ENCODE data around the gene DCHS2.
A peak's percentile ranks its signal among the peaks of the same experiment; 100 is the strongest.

The DCHS2 gene

GRCh38 chr4:154424810-154425484, 66.7 kb downstream of the DCHS2 start:
- H3K9ac ChIP-seq (ENCODE audit: low read depth, low read length) = no peak overlapping the region
- H3K4me3 ChIP-seq (ENCODE audit: low read depth, low read length) = no peak overlapping the region
- H3K4me1 ChIP-seq (ENCODE audit: control insufficient read depth, insufficient read depth, low read length) = no peaks in the 10 kb centered on the region
- no peaks in the 10 kb centered on the region for H3K36me3 ChIP-seq (ENCODE audit: control insufficient read depth, insufficient read depth, low read length)
- H3K27me3 ChIP-seq (ENCODE audit: control insufficient read depth, insufficient read depth, low read length) = no peaks in the 10 kb centered on the region
- no peaks in the 10 kb centered on the region for H3K9me3 ChIP-seq (ENCODE audit: control insufficient read depth, insufficient read depth, low read length)
- no peak overlapping the region for H3K27ac ChIP-seq (ENCODE audit: low read depth, low read length)

DNA sequence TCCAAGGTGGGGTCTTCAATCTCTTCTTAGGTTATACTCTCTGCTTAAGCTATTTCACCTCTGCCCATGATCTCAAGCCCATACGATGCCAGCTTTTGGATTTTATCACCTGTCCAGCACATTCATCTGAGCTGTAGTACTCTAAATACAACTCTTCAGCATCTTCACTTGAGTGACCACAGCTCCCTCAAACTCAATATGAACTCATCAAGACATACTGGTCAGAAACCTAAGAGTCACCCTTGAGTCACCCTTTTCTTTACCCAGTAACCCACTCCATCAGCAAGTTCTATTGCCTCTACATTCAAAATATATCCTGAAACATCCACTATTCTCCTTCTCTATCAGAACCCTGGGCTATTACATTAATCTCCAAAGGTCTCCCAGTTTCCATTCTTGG, 69.4 kb downstream of the DCHS2 start:
- no peak overlapping the region for H3K9ac ChIP-seq (ENCODE audit: low read depth, low read length)
- no peaks in the 10 kb centered on the region for H3K9me3 ChIP-seq (ENCODE audit: control insufficient read depth, insufficient read depth, low read length)
- H3K4me1 ChIP-seq (ENCODE audit: control insufficient read depth, insufficient read depth, low read length) = no peaks in the 10 kb centered on the region

GRCh38 chr4:154421618-154422017, 70.0 kb downstream of the DCHS2 start:
- Histone ChIP-seq H3K4me1 (ENCODE audit: control insufficient read depth, insufficient read depth, low read length) (no peaks in the 10 kb centered on the region), H3K4me3 (ENCODE audit: low read depth, low read length) (no peak overlapping the region), H3K36me3 (ENCODE audit: control insufficient read depth, insufficient read depth, low read length) (no peaks in the 10 kb centered on the region), H3K27me3 (ENCODE audit: control insufficient read depth, insufficient read depth, low read length) (peaks cover 19% of the 10 kb centered on the region), H3K27ac (ENCODE audit: low read depth, low read length) (no peak overlapping the region), H3K9ac (ENCODE audit: low read depth, low read length) (no peak overlapping the region), H3K9me3 (ENCODE audit: control insufficient read depth, insufficient read depth, low read length) (no peaks in the 10 kb centered on the region)

More for the DNA sequence above, 69.4 kb downstream of the DCHS2 start:
- H3K4me3 ChIP-seq (ENCODE audit: low read depth, low read length) = no peak overlapping the region
- H3K27ac ChIP-seq (ENCODE audit: low read depth, low read length) = no peak overlapping the region
- H3K27me3 ChIP-seq (ENCODE audit: control insufficient read depth, insufficient read depth, low read length) = peaks cover 14% of the 10 kb centered on the region
- no peaks in the 10 kb centered on the region for H3K36me3 ChIP-seq (ENCODE audit: control insufficient read depth, insufficient read depth, low read length)

DNA sequence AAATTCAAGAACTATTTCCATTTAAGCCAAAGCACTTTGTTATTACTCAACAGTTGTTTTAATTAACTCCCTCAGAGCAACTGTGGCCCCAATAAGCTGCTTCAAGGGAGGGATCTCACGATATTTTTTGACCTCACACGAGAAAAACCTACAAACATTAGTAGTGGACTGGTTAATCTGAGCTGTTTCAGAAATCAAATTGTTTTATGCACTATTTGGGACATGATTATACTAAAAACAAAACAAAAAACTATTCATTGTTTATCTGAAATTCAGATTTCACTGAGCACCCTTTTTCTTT, 74.3 kb downstream of the DCHS2 start:
- Histone ChIP-seq H3K9ac (ENCODE audit: low read depth, low read length) (no peak overlapping the region), H3K4me3 (ENCODE audit: low read depth, low read length) (peak overlapping the region; percentile 71), H3K9me3 (ENCODE audit: control insufficient read depth, insufficient read depth, low read length) (no peaks in the 10 kb centered on the region), H3K4me1 (ENCODE audit: control insufficient read depth, insufficient read depth, low read length) (peaks cover 11% of the 10 kb centered on the region; the same call in 1 of the 2 replicates), H3K27me3 (ENCODE audit: control insufficient read depth, insufficient read depth, low read length) (peaks cover 24% of the 10 kb centered on the region), H3K36me3 (ENCODE audit: control insufficient read depth, insufficient read depth, low read length) (no peaks in the 10 kb centered on the region), H3K27ac (ENCODE audit: low read depth, low read length) (no peak overlapping the region)

DNA sequence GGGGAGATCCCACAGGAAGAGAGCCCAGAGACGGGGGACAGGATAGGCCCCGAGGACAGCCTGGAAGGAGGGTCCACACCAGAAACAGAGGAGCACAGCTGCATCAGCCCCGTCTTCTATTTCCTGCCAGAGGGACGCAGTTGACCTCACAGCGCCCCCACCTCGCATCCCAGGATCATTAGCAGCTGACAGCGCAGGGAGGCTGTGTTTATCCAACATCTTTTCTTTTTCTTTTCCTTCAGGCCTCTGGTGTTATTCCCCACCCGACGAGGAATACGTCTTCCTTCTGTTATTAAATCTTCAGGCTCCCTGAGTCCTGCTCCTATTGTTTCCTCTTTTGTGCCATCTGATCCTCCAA, 75.4 kb downstream of the DCHS2 start:
- no peaks in the 10 kb centered on the region for H3K9me3 ChIP-seq (ENCODE audit: control insufficient read depth, insufficient read depth, low read length)
- H3K4me3 ChIP-seq (ENCODE audit: low read depth, low read length) = peak overlapping the region; percentile 71
- H3K27ac ChIP-seq (ENCODE audit: low read depth, low read length) = no peak overlapping the region
- H3K4me1 ChIP-seq (ENCODE audit: control insufficient read depth, insufficient read depth, low read length) = peaks cover 11% of the 10 kb centered on the region; the same call in 1 of the 2 replicates
- H3K9ac ChIP-seq (ENCODE audit: low read depth, low read length) = no peak overlapping the region
- H3K36me3 ChIP-seq (ENCODE audit: control insufficient read depth, insufficient read depth, low read length) = no peaks in the 10 kb centered on the region
- H3K27me3 ChIP-seq (ENCODE audit: control insufficient read depth, insufficient read depth, low read length) = peaks cover 24% of the 10 kb centered on the region

DNA sequence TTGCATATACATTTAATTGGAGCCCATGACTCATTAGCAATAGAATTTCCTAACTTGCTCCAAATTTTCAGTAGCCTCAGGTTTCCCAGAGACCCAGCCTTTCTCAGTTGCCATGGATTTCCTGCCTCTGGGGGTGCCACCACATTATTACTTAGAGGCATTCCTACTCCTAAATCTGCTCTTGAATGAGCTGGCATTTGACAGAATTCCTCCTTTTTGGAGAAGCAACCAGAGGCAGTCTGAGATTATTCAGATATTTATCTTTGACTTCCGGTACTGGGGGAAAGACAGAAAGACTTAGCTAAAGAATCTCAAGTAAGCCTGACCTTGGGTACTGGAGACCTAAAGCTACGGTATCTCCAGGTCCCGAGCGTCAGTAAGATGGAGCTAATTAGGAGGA, 76.3 kb downstream of the DCHS2 start:
- H3K27ac ChIP-seq (ENCODE audit: low read depth, low read length) = no peak overlapping the region

GRCh38 chr4:154414796-154415195, 76.8 kb downstream of the DCHS2 start:
- H3K9ac ChIP-seq (ENCODE audit: low read depth, low read length) = no peak overlapping the region
- H3K27me3 ChIP-seq (ENCODE audit: control insufficient read depth, insufficient read depth, low read length) = peaks cover 24% of the 10 kb centered on the region
- no peak overlapping the region for H3K4me3 ChIP-seq (ENCODE audit: low read depth, low read length)
- H3K4me1 ChIP-seq (ENCODE audit: control insufficient read depth, insufficient read depth, low read length) = peaks cover 11% of the 10 kb centered on the region; the same call in 1 of the 2 replicates
- H3K27ac ChIP-seq (ENCODE audit: low read depth, low read length) = no peak overlapping the region
- no peaks in the 10 kb centered on the region for H3K36me3 ChIP-seq (ENCODE audit: control insufficient read depth, insufficient read depth, low read length)
- H3K9me3 ChIP-seq (ENCODE audit: control insufficient read depth, insufficient read depth, low read length) = no peaks in the 10 kb centered on the region

More for the DNA sequence above, 76.3 kb downstream of the DCHS2 start:
- H3K4me1 ChIP-seq (ENCODE audit: control insufficient read depth, insufficient read depth, low read length) = peaks cover 11% of the 10 kb centered on the region; the same call in 1 of the 2 replicates
- H3K27me3 ChIP-seq (ENCODE audit: control insufficient read depth, insufficient read depth, low read length) = peaks cover 24% of the 10 kb centered on the region
- H3K4me3 ChIP-seq (ENCODE audit: low read depth, low read length) = 0 out of 2 replicates have a peak overlapping the region, but pooled peaks have one; percentile 3
- H3K9ac ChIP-seq (ENCODE audit: low read depth, low read length) = no peak overlapping the region
- H3K9me3 ChIP-seq (ENCODE audit: control insufficient read depth, insufficient read depth, low read length) = no peaks in the 10 kb centered on the region
- no peaks in the 10 kb centered on the region for H3K36me3 ChIP-seq (ENCODE audit: control insufficient read depth, insufficient read depth, low read length)

- H3K27me3 ChIP-seq (ENCODE audit: control insufficient read depth, insufficient read depth, low read length) = peaks cover 24% of the 10 kb centered on the region
- H3K27ac ChIP-seq (ENCODE audit: low read depth, low read length) = no peak overlapping the region
- H3K36me3 ChIP-seq (ENCODE audit: control insufficient read depth, insufficient read depth, low read length) = no peaks in the 10 kb centered on the region
- no peaks in the 10 kb centered on the region for H3K9me3 ChIP-seq (ENCODE audit: control insufficient read depth, insufficient read depth, low read length)
- no peak overlapping the region for H3K4me3 ChIP-seq (ENCODE audit: low read depth, low read length)
- peaks cover 11% of the 10 kb centered on the region; the same call in 1 of the 2 replicates for H3K4me1 ChIP-seq (ENCODE audit: control insufficient read depth, insufficient read depth, low read length)
- H3K9ac ChIP-seq (ENCODE audit: low read depth, low read length) = no peak overlapping the region
These were observed 77.2 kb downstream of the DCHS2 start for GRCh38 chr4:154414371-154414770.

GRCh38 chr4:154407443-154407842, 84.2 kb downstream of the DCHS2 start:
- Histone ChIP-seq H3K27ac (ENCODE audit: low read depth, low read length) (no peak overlapping the region), H3K4me3 (ENCODE audit: low read depth, low read length) (no peak overlapping the region), H3K36me3 (ENCODE audit: control insufficient read depth, insufficient read depth, low read length) (no peaks in the 10 kb centered on the region), H3K4me1 (ENCODE audit: control insufficient read depth, insufficient read depth, low read length) (no peaks in the 10 kb centered on the region), H3K9ac (ENCODE audit: low read depth, low read length) (no peak overlapping the region), H3K27me3 (ENCODE audit: control insufficient read depth, insufficient read depth, low read length) (no peaks in the 10 kb centered on the region), H3K9me3 (ENCODE audit: control insufficient read depth, insufficient read depth, low read length) (no peaks in the 10 kb centered on the region)

- Histone ChIP-seq H3K27ac (ENCODE audit: low read depth, low read length) (no peak overlapping the region), H3K36me3 (ENCODE audit: control insufficient read depth, insufficient read depth, low read length) (no peaks in the 10 kb centered on the region), H3K9me3 (ENCODE audit: control insufficient read depth, insufficient read depth, low read length) (no peaks in the 10 kb centered on the region), H3K9ac (ENCODE audit: low read depth, low read length) (no peak overlapping the region), H3K27me3 (ENCODE audit: control insufficient read depth, insufficient read depth, low read length) (no peaks in the 10 kb centered on the region), H3K4me1 (ENCODE audit: control insufficient read depth, insufficient read depth, low read length) (no peaks in the 10 kb centered on the region), H3K4me3 (ENCODE audit: low read depth, low read length) (no peak overlapping the region)
These were observed 85.4 kb downstream of the DCHS2 start for GRCh38 chr4:154406018-154406795.

- Histone ChIP-seq H3K36me3 (ENCODE audit: control insufficient read depth, insufficient read depth, low read length) (no peaks in the 10 kb centered on the region), H3K27ac (ENCODE audit: low read depth, low read length) (no peak overlapping the region), H3K4me1 (ENCODE audit: control insufficient read depth, insufficient read depth, low read length) (no peaks in the 10 kb centered on the region), H3K9ac (ENCODE audit: low read depth, low read length) (no peak overlapping the region), H3K27me3 (ENCODE audit: control insufficient read depth, insufficient read depth, low read length) (no peaks in the 10 kb centered on the region), H3K4me3 (ENCODE audit: low read depth, low read length) (no peak overlapping the region), H3K9me3 (ENCODE audit: control insufficient read depth, insufficient read depth, low read length) (no peaks in the 10 kb centered on the region)
These were observed 92.2 kb downstream of the DCHS2 start for GRCh38 chr4:154399259-154399974.
